Neural progenitor cell (in vitro differentiated cells): ENCODE measurements around the gene OPCML. TPM values are rescaled to one million over a fixed set of nuclear protein-coding genes. Genes with fewer than 3 reads are reported as not detected.

ENCODE experiments used
- DNase-seq: peaks from one replicate; pipeline ENCODE4 v3.0.0-alpha.2; 2016; ENCODE audit warnings: low spot score
- H2AFZ ChIP-seq: fragments of 200-600 bp; sonication (generic); replicated peaks from 2 replicates; pipeline ENCODE4 v1.6.1; 2016; ENCODE audit warnings: antibody characterized with exemption
- H3F3A ChIP-seq: fragments of 200-600 bp; sonication (generic); 2 replicates; pipeline ENCODE4 v1.6.1; 2016; ENCODE audit warnings: antibody characterized with exemption, low read depth
- H3K27ac ChIP-seq: fragments of 200-600 bp; sonication (generic); 2 replicates; pipeline ENCODE4 v1.5.1; 2016; ENCODE audit warnings: mild to moderate bottlenecking
- H3K27me3 ChIP-seq: fragments of 200-600 bp; sonication (generic); 2 replicates; pipeline ENCODE4 v1.6.1; 2016; ENCODE audit warnings: mild to moderate bottlenecking, moderate library complexity
- H3K36me3 ChIP-seq: fragments of 200-600 bp; sonication (generic); 2 replicates; pipeline ENCODE4 v1.5.1; 2016
- H3K4me1 ChIP-seq: fragments of 200-600 bp; sonication (generic); 2 replicates; pipeline ENCODE4 v1.6.1; 2016; ENCODE audit warnings: mixed run types
- H3K4me2 ChIP-seq: fragments of 200-600 bp; sonication (generic); 2 replicates; pipeline ENCODE4 v1.6.1; 2016
- H3K4me3 ChIP-seq: fragments of 200-600 bp; sonication (generic); 2 replicates; pipeline ENCODE4 v1.5.1; 2016
- H3K79me2 ChIP-seq: fragments of 200-600 bp; sonication (generic); 2 replicates; pipeline ENCODE4 v1.6.1; 2016; ENCODE audit warnings: low read depth
- H3K9ac ChIP-seq: fragments of 200-600 bp; sonication (generic); 2 replicates; pipeline ENCODE4 v1.6.1; 2016
- H3K9me3 ChIP-seq: fragments of 200-600 bp; sonication (generic); 2 replicates; pipeline ENCODE4 v1.5.1; 2016; ENCODE audit warnings: low read depth
- H4K20me1 ChIP-seq: fragments of 200-600 bp; sonication (generic); 2 replicates; pipeline ENCODE4 v1.6.1; 2016; ENCODE audit warnings: low read depth
- H3K27ac Mint-ChIP-seq: 3 replicates; pipeline ENCODE4 v1.8.0; 2021; ENCODE audit warnings: mixed read lengths
- H3K27me3 Mint-ChIP-seq: 2 replicates; pipeline ENCODE4 v1.8.0; 2022; ENCODE audit warnings: low read depth, mild to moderate bottlenecking, inconsistent platforms, moderate library complexity, mixed read lengths; ENCODE audit not compliant: insufficient read depth
- H3K36me3 Mint-ChIP-seq: 3 replicates; pipeline ENCODE4 v1.8.0; 2021; ENCODE audit warnings: mixed read lengths
- H3K4me1 Mint-ChIP-seq: 3 replicates; pipeline ENCODE4 v1.8.0; 2021; ENCODE audit warnings: mixed read lengths
- H3K4me3 Mint-ChIP-seq: 3 replicates; pipeline ENCODE4 v1.8.0; 2021; ENCODE audit warnings: mild to moderate bottlenecking, moderate library complexity, mixed read lengths
- H3K9me3 Mint-ChIP-seq: 3 replicates; pipeline ENCODE4 v1.8.0; 2020; ENCODE audit warnings: mixed read lengths
- CTCF ChIP-seq: fragments of 200-600 bp; sonication (generic); IDR thresholded peaks from 2 replicates; pipeline ENCODE4 v1.5.1; 2017; ENCODE audit warnings: antibody characterized with exemption, mild to moderate bottlenecking
- EZH2 ChIP-seq: fragments of 200-600 bp; sonication (generic); IDR thresholded peaks from 2 replicates; pipeline ENCODE4 v1.6.1; 2017; ENCODE audit warnings: antibody characterized with exemption, mild to moderate bottlenecking, moderate library complexity
- EZH2phosphoT487 ChIP-seq: fragments of 200-600 bp; sonication (generic); IDR thresholded peaks from 2 replicates; pipeline ENCODE4 v1.6.1; 2017; ENCODE audit warnings: antibody characterized with exemption
- total RNA-seq: library from RNA; depleted of rRNA; stranded (reverse); fragments of >200 nt; gene quantifications from 2 replicates; pipeline ENCODE4 v1.2.3, GENCODE V29; 2015; ENCODE audit warnings: low replicate concordance

OPCML gene
- total RNA-seq, 1 donor from 2014 or later = 0.02 TPM

- no peak for DNase-seq
- Histone ChIP-seq H3K4me3 (no peak overlapping the region), H3K36me3 (no peaks in the 10 kb centered on the region), H4K20me1 (no peaks in the 10 kb centered on the region), H3K79me2 (no peaks in the 10 kb centered on the region), H2AFZ (no peak overlapping the region), H3K27me3 (no peaks in the 10 kb centered on the region), H3K9me3 (no peaks in the 10 kb centered on the region), H3K4me2 (no peak overlapping the region), H3K27ac (no peak overlapping the region), H3K4me1 (no peaks in the 10 kb centered on the region), H3F3A (no peaks in the 10 kb centered on the region), H3K9ac (no peak overlapping the region)
- H3K27me3 Mint-ChIP-seq = no peaks in the 10 kb centered on the region
- H3K9me3 Mint-ChIP-seq = no peaks in the 10 kb centered on the region
- H3K27ac Mint-ChIP-seq = no peak overlapping the region
- TF ChIP-seq EZH2phosphoT487 (no peak), EZH2 (no peak), CTCF (no peak)
- H3K4me1 Mint-ChIP-seq = peaks cover 20% of the 10 kb centered on the region
- no peak overlapping the region for H3K4me3 Mint-ChIP-seq
- peaks cover 2% of the 10 kb centered on the region for H3K36me3 Mint-ChIP-seq
Measured at GRCh38 chr11:132886335-132886734, 646.0 kb downstream of the OPCML start.

- DNase-seq = no peak
- Histone ChIP-seq H3K27ac (no peak overlapping the region), H3K27me3 (no peaks in the 10 kb centered on the region), H3K9ac (no peak overlapping the region), H3K9me3 (no peaks in the 10 kb centered on the region), H3F3A (no peaks in the 10 kb centered on the region), H3K4me2 (no peak overlapping the region), H3K4me1 (no peaks in the 10 kb centered on the region), H2AFZ (no peak overlapping the region), H3K4me3 (no peak overlapping the region), H4K20me1 (no peaks in the 10 kb centered on the region), H3K36me3 (no peaks in the 10 kb centered on the region), H3K79me2 (no peaks in the 10 kb centered on the region)
- peaks cover 20% of the 10 kb centered on the region for H3K4me1 Mint-ChIP-seq
- peaks cover 2% of the 10 kb centered on the region for H3K36me3 Mint-ChIP-seq
- H3K27ac Mint-ChIP-seq = no peak overlapping the region
- H3K9me3 Mint-ChIP-seq = no peaks in the 10 kb centered on the region
- TF ChIP-seq EZH2phosphoT487 (no peak), EZH2 (no peak), CTCF (no peak)
- H3K4me3 Mint-ChIP-seq = no peak overlapping the region
- H3K27me3 Mint-ChIP-seq = no peaks in the 10 kb centered on the region
Measured at GRCh38 chr11:132883241-132883640, 649.1 kb downstream of the OPCML start.

GRCh38 chr11:132881622-132882021 lies 650.7 kb downstream of the OPCML start:
- H3K36me3 Mint-ChIP-seq = no peaks in the 10 kb centered on the region
- no peaks in the 10 kb centered on the region for H3K9me3 ChIP-seq
- no peak overlapping the region for H2AFZ ChIP-seq
- H3K4me3 ChIP-seq = no peak overlapping the region
- no peak overlapping the region for H3K4me3 Mint-ChIP-seq
- H3K27me3 ChIP-seq = no peaks in the 10 kb centered on the region
- H3K4me1 Mint-ChIP-seq = peaks cover 17% of the 10 kb centered on the region
- H3K4me2 ChIP-seq = no peak overlapping the region
- H3K27ac Mint-ChIP-seq = no peak overlapping the region
- no peak overlapping the region for H3K9ac ChIP-seq
- no peak for TF ChIP-seq CTCF
- TF ChIP-seq EZH2 = no peak
- no peak for TF ChIP-seq EZH2phosphoT487
- H3K36me3 ChIP-seq = no peaks in the 10 kb centered on the region
- no peaks in the 10 kb centered on the region for H3K9me3 Mint-ChIP-seq
- H3K79me2 ChIP-seq = no peaks in the 10 kb centered on the region
- peaks cover 1% of the 10 kb centered on the region for H3K27me3 Mint-ChIP-seq
- H4K20me1 ChIP-seq = no peaks in the 10 kb centered on the region
- no peaks in the 10 kb centered on the region for H3K4me1 ChIP-seq
- no peak for DNase-seq
- H3K27ac ChIP-seq = no peak overlapping the region
- no peaks in the 10 kb centered on the region for H3F3A ChIP-seq
